Testis (tissue), 2 donors: Measurements from ENCODE around the gene MAN2B2.

Experiments
- CTCF ChIP-seq, 3 experiments: fragments of 450-650 bp in 2 of 3; fragments of 200-600 bp in 1 of 3; sonication (generic) in 1 of 3; IDR thresholded peaks; one replicate each; pipeline ENCODE4 v1.5.1; 2016 to 2019; ENCODE audit warnings: antibody characterized with exemption in 3 of 3, mild to moderate bottlenecking in 2 of 3, moderate library complexity in 1 of 3
- POLR2A ChIP-seq: fragments of 450-650 bp; IDR thresholded peaks from one replicate; pipeline ENCODE4 v1.6.1; 2017; ENCODE audit warnings: antibody characterized with exemption, mild to moderate bottlenecking, moderate library complexity

- no peak for TF ChIP-seq CTCF (IDR thresholded peaks at IDR 0.05)
- TF ChIP-seq POLR2A, result no peak
Measured at GRCh38 chr4:6549890-6550620, 24.9 kb upstream of the MAN2B2 start.
